NCI-H1417 (cell line): ENCODE measurements around the gene BNC2.

Experiments
- DNase-seq, 3 experiments: peaks; one replicate each; lab custom pipeline; 2025; lab: John Stamatoyannopoulos, UW

Gene BNC2

GRCh38 chr9:16817514-16817913, 53.0 kb downstream of the BNC2 start:
- no peak for DNase-seq

- no peak for DNase-seq
These were observed 53.5 kb downstream of the BNC2 start for GRCh38 chr9:16817002-16817401.

GRCh38 chr9:16816011-16816410, 54.5 kb downstream of the BNC2 start:
- DNase-seq, result peak; percentile 38 to 82 (median 74)

- peak in 1 of 3 experiments; percentile 44 for DNase-seq
These were observed 55.4 kb downstream of the BNC2 start for GRCh38 chr9:16815079-16815478.

GRCh38 chr9:16813838-16814237, 56.6 kb downstream of the BNC2 start:
- DNase-seq, result no peak

- peak in 2 of 3 experiments; percentile 17 to 48 for DNase-seq
These were observed 58.3 kb downstream of the BNC2 start for GRCh38 chr9:16811987-16812685.

GRCh38 chr9:16809912-16810610, 60.4 kb downstream of the BNC2 start:
- peak in 2 of 3 experiments; percentile 54 to 83 for DNase-seq

GRCh38 chr9:16806674-16807073, 63.8 kb downstream of the BNC2 start:
- no peak for DNase-seq

- DNase-seq, result no peak
These were observed 66.8 kb downstream of the BNC2 start for GRCh38 chr9:16803648-16804047.

- DNase-seq, result peak in 1 of 3 experiments; percentile 1
These were observed 68.5 kb downstream of the BNC2 start for GRCh38 chr9:16801871-16802466.

- no peak for DNase-seq
These were observed 74.1 kb downstream of the BNC2 start for GRCh38 chr9:16796304-16796825.

- no peak for DNase-seq
These were observed 75.4 kb downstream of the BNC2 start for GRCh38 chr9:16794871-16795639.

- peak in 1 of 3 experiments; percentile 20 for DNase-seq
These were observed 76.4 kb downstream of the BNC2 start for GRCh38 chr9:16794103-16794502.

GRCh38 chr9:16787724-16788123, 82.7 kb downstream of the BNC2 start:
- DNase-seq, result no peak

GRCh38 chr9:16784002-16784401, 86.5 kb downstream of the BNC2 start:
- peak in 2 of 3 experiments; percentile 11 to 67 for DNase-seq

GRCh38 chr9:16782490-16782889, 88.0 kb downstream of the BNC2 start:
- no peak for DNase-seq

- DNase-seq, result no peak
These were observed 95.1 kb downstream of the BNC2 start for GRCh38 chr9:16775330-16775729.

- no peak for DNase-seq
These were observed 96.9 kb downstream of the BNC2 start for GRCh38 chr9:16773617-16774016.

GRCh38 chr9:16773116-16773515, 97.4 kb downstream of the BNC2 start:
- no peak for DNase-seq

- DNase-seq, result no peak
These were observed 99.1 kb downstream of the BNC2 start for GRCh38 chr9:16771356-16771755.

- no peak for DNase-seq
These were observed 101.2 kb downstream of the BNC2 start for GRCh38 chr9:16769291-16769690.

GRCh38 chr9:16768816-16769215, 101.7 kb downstream of the BNC2 start:
- no peak for DNase-seq
